Nephron progenitor cell (in vitro differentiated cells): ENCODE measurements around the gene FBXL13.
"Not testable (repeated sequence)": the region's sequence is repeated elsewhere in the genome, so short reads cannot be mapped to it uniquely, and the experiment has no call there.

ENCODE experiments used
- DNase-seq: peaks from one replicate; pipeline ENCODE4 v3.0.0; 2021
- H3K27ac Mint-ChIP-seq: 2 replicates; pipeline ENCODE4 v1.8.0; 2021; ENCODE audit warnings: mild to moderate bottlenecking, moderate library complexity, mixed read lengths
- H3K27me3 Mint-ChIP-seq: 2 replicates; pipeline ENCODE4 v1.8.0; 2021; ENCODE audit warnings: mild to moderate bottlenecking, low read depth, mixed read lengths; ENCODE audit not compliant: poor library complexity
- H3K36me3 Mint-ChIP-seq: 2 replicates; pipeline ENCODE4 v1.8.0; 2021; ENCODE audit warnings: low read depth, mixed read lengths
- H3K4me1 Mint-ChIP-seq: 2 replicates; pipeline ENCODE4 v1.8.0; 2021; ENCODE audit warnings: mixed read lengths
- H3K4me3 Mint-ChIP-seq: 2 replicates; pipeline ENCODE4 v1.8.0; 2021; ENCODE audit warnings: mild to moderate bottlenecking, moderate library complexity, mixed read lengths
- H3K9me3 Mint-ChIP-seq: 2 replicates; pipeline ENCODE4 v1.8.0; 2021; ENCODE audit warnings: mild to moderate bottlenecking, moderate library complexity, mixed read lengths
- TF ChIP-seq, protein P1 (sequence below): fragments of 200-600 bp; sonication (generic); IDR thresholded peaks from 2 replicates; pipeline ENCODE4 v1.5.0; 2021; ENCODE audit warnings: antibody characterized with exemption

Gene FBXL13

DNA sequence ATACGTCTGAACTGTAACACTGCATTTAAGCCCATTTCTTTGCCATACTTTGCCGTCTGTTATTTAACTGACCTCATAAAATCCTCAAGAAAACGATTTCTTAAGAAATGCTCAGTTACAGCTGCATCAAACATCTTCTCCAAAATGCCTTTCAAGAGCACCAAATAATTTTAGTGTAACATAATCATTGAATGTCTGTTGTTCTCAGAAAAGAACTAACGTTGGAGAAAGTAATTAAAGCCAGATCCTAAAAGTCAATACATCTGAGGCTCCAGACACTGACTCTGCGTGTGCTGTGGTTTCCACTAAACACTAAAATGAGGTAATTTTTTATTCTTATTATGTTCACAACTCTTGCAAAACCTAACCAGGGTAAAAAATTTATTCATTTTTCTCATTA is 225.5 kb downstream of the FBXL13 start:
- H3K9me3 Mint-ChIP-seq: peaks cover 10% of the 10 kb centered on the region
- peaks cover 2% of the 10 kb centered on the region for H3K27me3 Mint-ChIP-seq
- H3K4me3 Mint-ChIP-seq: no peak overlapping the region
- no peaks in the 10 kb centered on the region for H3K4me1 Mint-ChIP-seq
- no peak overlapping the region for H3K27ac Mint-ChIP-seq
- no peak for DNase-seq
- TF ChIP-seq, protein P1, sequence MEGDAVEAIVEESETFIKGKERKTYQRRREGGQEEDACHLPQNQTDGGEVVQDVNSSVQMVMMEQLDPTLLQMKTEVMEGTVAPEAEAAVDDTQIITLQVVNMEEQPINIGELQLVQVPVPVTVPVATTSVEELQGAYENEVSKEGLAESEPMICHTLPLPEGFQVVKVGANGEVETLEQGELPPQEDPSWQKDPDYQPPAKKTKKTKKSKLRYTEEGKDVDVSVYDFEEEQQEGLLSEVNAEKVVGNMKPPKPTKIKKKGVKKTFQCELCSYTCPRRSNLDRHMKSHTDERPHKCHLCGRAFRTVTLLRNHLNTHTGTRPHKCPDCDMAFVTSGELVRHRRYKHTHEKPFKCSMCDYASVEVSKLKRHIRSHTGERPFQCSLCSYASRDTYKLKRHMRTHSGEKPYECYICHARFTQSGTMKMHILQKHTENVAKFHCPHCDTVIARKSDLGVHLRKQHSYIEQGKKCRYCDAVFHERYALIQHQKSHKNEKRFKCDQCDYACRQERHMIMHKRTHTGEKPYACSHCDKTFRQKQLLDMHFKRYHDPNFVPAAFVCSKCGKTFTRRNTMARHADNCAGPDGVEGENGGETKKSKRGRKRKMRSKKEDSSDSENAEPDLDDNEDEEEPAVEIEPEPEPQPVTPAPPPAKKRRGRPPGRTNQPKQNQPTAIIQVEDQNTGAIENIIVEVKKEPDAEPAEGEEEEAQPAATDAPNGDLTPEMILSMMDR: no peak
- peaks cover 15% of the 10 kb centered on the region for H3K36me3 Mint-ChIP-seq

DNA sequence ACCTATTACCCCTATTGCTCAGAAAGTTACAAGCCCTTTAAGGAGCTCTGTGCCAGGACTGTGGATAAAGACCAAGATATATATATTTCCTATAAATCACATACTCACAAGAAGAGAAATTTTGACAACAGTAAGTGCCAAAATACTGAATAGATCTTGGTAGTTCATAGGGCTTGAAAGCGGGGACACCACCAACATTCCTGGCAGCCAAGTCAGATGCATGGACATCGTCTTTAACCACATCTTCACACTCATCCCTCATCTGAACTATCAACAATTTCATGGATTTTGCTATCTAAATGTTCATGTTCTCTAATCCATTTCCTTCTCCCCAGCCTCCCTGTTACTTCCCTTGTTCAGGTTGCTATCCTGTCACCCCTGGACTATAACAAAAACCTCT is 229.2 kb downstream of the FBXL13 start:
- H3K27me3 Mint-ChIP-seq: peaks cover 2% of the 10 kb centered on the region
- H3K36me3 Mint-ChIP-seq: peaks cover 11% of the 10 kb centered on the region
- no peak for DNase-seq
- H3K4me1 Mint-ChIP-seq: no peaks in the 10 kb centered on the region
- no peaks in the 10 kb centered on the region for H3K9me3 Mint-ChIP-seq
- no peak overlapping the region for H3K27ac Mint-ChIP-seq
- no peak overlapping the region for H3K4me3 Mint-ChIP-seq
- TF ChIP-seq, protein P1: no peak

GRCh38 chr7:102843850-102844249 is 230.7 kb downstream of the FBXL13 start:
- peaks cover 2% of the 10 kb centered on the region for H3K27me3 Mint-ChIP-seq
- TF ChIP-seq, protein P1: no peak
- no peak overlapping the region for H3K4me3 Mint-ChIP-seq
- no peaks in the 10 kb centered on the region for H3K9me3 Mint-ChIP-seq
- H3K4me1 Mint-ChIP-seq: no peaks in the 10 kb centered on the region
- DNase-seq: no peak
- no peak overlapping the region for H3K27ac Mint-ChIP-seq
- H3K36me3 Mint-ChIP-seq: peaks cover 11% of the 10 kb centered on the region

DNA sequence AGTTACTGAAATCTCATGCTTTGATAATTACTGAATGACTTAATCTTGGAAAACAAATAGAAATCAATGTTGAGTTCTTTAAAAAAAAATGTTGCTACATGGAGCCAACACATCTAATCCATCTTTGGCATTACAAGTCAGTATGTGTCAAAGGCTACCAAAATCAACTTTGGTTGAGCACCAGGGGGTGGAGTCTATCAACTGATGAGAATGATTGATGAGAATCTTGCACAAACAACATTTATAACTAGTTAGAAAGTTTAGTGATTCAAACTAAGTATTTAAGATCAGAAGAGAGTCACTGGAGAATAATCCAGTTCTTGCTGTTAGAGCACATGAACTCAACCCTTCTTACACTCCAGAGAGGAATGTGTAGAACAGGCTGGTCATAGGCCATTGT is 232.3 kb downstream of the FBXL13 start:
- H3K4me1 Mint-ChIP-seq: no peaks in the 10 kb centered on the region
- H3K9me3 Mint-ChIP-seq: no peaks in the 10 kb centered on the region
- TF ChIP-seq, protein P1: no peak
- H3K36me3 Mint-ChIP-seq: peaks cover 16% of the 10 kb centered on the region
- DNase-seq: no peak
- no peak overlapping the region for H3K4me3 Mint-ChIP-seq
- H3K27me3 Mint-ChIP-seq: peaks cover 2% of the 10 kb centered on the region
- H3K27ac Mint-ChIP-seq: no peak overlapping the region

GRCh38 chr7:102841290-102841689 is 233.3 kb downstream of the FBXL13 start:
- H3K4me3 Mint-ChIP-seq: no peak overlapping the region
- peaks cover 2% of the 10 kb centered on the region for H3K27me3 Mint-ChIP-seq
- DNase-seq: no peak
- TF ChIP-seq, protein P1: no peak
- no peaks in the 10 kb centered on the region for H3K9me3 Mint-ChIP-seq
- no peaks in the 10 kb centered on the region for H3K4me1 Mint-ChIP-seq
- no peak overlapping the region for H3K27ac Mint-ChIP-seq
- H3K36me3 Mint-ChIP-seq: peaks cover 21% of the 10 kb centered on the region

- TF ChIP-seq, protein P1: no peak
- H3K4me1 Mint-ChIP-seq: no peaks in the 10 kb centered on the region
- peaks cover 2% of the 10 kb centered on the region for H3K27me3 Mint-ChIP-seq
- no peak for DNase-seq
- H3K36me3 Mint-ChIP-seq: peaks cover 25% of the 10 kb centered on the region
- no peaks in the 10 kb centered on the region for H3K9me3 Mint-ChIP-seq
- H3K27ac Mint-ChIP-seq: no peak overlapping the region
- no peak overlapping the region for H3K4me3 Mint-ChIP-seq
Observed at GRCh38 chr7:102840404-102840803, 234.2 kb downstream of the FBXL13 start.

GRCh38 chr7:102838572-102839101 is 236.0 kb downstream of the FBXL13 start:
- not testable (repeated sequence) for DNase-seq

More at GRCh38 chr7:102838572-102839101, 236.0 kb downstream of the FBXL13 start:
- H3K27ac Mint-ChIP-seq, H3K4me1 Mint-ChIP-seq, H3K4me3 Mint-ChIP-seq, H3K9me3 Mint-ChIP-seq, H3K27me3 Mint-ChIP-seq: not testable (repeated sequence)
- H3K36me3 Mint-ChIP-seq: peaks cover 30% of the 10 kb centered on the region
